HG02642 (cell line): ENCODE results near the gene ELMO3.

Experiments
- ATAC-seq: cut with Tn5 transposase; IDR thresholded peaks from one replicate; pipeline ENCODE4 v1.9.1; 2021; ENCODE audit warnings: mild to moderate bottlenecking; ENCODE audit not compliant: unreplicated experiment, poor library complexity

ELMO3 gene, protein sequence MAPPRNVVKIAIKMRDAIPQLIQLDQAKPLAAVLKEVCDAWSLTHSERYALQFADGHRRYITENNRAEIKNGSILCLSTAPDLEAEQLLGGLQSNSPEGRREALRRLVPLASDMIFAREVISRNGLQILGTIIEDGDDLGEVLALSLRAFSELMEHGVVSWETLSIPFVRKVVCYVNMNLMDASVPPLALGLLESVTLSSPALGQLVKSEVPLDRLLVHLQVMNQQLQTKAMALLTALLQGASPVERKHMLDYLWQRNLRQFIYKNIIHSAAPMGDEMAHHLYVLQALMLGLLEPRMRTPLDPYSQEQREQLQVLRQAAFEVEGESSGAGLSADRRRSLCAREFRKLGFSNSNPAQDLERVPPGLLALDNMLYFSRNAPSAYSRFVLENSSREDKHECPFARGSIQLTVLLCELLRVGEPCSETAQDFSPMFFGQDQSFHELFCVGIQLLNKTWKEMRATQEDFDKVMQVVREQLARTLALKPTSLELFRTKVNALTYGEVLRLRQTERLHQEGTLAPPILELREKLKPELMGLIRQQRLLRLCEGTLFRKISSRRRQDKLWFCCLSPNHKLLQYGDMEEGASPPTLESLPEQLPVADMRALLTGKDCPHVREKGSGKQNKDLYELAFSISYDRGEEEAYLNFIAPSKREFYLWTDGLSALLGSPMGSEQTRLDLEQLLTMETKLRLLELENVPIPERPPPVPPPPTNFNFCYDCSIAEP

DNA sequence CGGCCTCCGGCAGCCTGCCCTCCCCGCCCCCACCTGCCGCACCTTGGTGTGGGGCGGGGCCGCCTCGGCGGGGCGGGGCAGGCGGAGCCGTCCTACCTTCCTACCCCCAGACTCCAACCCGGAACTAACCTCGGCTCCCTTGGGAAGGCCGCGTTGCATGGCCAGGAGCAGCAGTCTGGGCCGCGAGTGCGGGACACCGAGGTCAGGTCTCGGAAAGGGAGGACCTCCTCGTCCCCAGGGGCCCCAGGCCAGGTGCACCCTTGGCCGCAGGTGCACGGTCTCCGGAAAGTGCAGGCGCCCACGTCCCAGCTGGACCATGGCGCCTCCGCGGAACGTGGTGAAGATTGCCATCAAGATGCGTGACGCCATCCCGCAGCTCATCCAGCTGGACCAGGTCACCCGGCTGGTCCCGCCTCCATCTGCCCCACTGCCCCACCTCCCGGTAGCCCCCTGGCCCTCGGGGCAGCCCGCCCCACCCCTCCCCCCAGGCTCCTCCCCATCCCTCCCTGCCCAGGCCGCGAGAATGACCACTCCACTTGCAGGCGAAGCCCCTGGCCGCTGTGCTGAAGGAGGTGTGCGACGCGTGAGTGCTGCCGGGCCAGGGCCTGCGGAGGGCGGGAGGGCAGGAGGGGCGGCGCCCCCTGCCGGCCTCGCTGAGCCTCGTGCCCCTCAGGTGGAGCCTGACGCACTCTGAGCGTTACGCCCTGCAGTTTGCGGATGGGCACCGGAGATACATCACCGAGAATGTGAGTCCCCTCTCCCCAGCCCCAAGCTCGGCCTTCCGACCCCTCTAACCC lies at the start of gene ELMO3:
Gene ELMO3, plus strand, starts transcription at position 121 of the 797 bp plus-strand sequence. Its CDS starts 196 bp downstream, at position 317.
- ATAC-seq = no peak

DNA sequence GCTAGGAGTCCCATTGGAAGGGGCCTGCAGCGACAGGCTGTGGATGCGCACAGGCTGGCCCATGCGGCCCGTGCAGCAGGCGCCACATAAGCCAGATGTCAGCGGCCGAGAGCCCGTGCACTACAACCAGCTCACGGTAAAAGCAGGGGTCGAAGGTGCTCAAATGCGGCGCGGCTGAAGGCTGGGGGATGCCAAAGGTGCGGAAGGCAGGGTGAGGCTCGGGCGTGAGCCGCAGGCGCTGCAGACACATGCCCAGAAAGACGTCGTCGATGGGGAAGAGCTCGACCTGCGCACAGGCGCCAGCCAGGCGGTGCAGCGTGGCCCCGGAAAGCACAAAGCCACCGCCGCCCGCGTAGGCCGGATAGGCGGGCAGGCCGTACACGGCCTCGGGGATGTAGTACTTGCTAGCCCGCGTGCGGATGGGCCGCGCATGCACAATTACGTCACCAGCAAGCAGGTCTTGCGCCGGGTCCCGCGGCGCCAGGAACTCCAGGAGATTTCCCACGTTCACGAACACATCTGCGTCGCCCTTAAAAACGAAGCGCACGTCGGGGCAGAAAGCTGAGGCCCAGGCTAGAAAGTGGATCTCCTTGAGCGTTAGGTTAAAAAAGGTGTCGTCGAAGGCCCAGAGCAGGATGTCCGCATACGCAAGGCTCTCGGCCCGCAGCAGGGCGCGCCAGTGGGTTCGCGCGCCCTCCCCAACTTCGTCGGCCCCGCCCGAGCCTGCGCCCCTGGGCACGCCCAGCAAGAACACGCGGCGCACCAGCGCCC lies 49.5 kb upstream of the ELMO3 start:
- ATAC-seq = no peak

DNA sequence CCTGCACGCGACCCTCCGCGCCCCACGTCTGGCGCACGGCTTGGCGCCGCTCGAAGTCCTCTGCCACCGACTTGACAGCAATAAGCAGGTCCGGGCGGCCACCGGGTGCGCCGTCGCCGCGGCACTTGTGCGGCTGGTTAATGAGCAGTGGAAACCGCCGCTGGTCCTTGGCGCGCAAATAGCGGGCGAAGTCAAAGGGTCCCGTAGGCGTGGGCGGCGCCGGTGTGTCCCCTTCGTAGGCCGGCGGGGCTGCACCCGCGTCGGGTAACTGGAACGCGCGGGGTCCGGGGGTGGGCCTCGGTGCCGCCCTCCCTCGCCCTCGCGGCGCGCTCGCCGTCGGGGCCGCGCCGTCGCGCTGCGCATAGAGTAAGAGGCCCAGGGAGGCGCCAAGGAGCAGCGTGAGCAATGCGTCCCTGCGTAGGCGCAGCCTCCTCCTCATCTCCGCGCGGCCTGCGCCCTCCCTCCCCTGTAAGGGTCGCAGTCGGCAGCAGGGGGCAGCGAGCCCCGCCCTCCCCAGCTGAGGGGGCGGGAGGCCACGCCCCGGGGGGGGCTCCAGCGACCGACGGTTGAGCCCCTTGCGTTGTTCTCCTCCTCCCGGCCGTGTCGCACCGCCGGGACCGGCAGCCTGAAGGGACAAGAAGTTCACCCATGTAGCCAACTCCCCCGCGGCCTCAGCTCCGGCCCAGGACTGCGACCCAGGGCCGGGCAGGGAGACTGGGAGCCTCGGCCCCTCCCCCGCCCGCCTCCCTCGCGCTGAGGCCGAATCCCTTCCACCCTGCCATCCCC lies 48.7 kb upstream of the ELMO3 start:
- ATAC-seq = peak; percentile 31

DNA sequence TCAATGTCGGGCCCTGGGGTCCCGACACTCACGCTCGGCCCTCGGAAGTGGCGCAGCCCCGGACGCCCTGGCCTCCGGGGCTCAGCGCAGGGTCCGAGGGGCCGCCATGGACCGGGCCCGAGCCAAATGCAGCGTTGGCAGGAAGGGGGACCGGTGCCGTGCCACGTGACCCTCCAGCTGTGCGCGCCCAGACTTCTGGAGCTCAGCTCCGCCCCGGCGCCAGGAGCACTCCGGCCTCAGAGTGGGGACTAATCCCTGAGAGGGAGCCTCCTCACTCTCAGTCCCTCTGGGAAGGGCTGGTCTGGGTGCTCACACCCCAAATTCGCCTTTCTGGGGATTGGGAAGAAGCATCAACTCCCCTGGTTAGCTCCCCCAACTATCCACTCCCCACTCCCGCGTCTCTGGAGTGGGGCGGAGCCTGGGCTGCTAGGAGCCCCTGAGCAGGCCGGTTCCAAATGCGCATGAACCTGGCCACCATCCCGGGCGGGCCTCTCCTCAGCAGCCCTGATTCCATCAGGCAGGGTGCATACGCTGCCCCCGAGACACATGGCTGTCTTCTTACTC lies 48.0 kb upstream of the ELMO3 start, which contains the start of gene B3GNT9:
Gene B3GNT9, minus strand, starts transcription at position 166 of the 564 bp plus-strand sequence. CDS start 513 bp downstream, outside the sequence.
- peak; percentile 68 for ATAC-seq

DNA sequence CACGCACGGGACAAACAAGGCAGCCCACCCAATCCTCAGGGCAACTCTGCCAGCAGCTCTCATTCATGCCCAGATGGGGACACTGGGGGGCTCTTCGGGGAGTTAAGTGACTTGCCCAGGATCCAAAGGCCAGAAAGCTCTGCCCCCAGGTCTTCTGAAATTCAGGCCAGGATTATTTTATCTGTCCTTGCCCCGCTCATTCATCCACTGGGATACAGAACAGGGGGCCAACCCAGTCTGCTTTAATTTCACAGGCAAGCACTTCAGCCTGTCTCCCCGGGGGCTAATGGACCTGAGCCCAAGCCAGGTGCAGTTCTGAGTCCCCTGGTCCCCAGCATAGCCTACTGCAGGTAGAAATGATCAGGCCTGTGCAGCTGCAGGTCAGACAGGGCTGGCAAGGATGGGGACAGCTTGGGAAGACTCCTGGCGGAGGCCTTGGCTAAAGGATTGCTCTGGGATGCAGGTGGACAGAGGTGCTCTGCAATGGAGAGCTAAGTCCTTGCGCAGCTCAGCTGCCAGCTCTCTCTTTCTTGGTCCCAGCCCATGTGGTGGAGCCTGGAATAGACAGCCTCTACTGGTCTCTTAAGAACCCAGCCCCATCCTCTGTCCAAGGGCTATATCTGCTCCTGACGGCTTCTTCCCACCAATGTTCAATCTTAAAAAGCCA lies 47.4 kb upstream of the ELMO3 start:
- no peak for ATAC-seq

DNA sequence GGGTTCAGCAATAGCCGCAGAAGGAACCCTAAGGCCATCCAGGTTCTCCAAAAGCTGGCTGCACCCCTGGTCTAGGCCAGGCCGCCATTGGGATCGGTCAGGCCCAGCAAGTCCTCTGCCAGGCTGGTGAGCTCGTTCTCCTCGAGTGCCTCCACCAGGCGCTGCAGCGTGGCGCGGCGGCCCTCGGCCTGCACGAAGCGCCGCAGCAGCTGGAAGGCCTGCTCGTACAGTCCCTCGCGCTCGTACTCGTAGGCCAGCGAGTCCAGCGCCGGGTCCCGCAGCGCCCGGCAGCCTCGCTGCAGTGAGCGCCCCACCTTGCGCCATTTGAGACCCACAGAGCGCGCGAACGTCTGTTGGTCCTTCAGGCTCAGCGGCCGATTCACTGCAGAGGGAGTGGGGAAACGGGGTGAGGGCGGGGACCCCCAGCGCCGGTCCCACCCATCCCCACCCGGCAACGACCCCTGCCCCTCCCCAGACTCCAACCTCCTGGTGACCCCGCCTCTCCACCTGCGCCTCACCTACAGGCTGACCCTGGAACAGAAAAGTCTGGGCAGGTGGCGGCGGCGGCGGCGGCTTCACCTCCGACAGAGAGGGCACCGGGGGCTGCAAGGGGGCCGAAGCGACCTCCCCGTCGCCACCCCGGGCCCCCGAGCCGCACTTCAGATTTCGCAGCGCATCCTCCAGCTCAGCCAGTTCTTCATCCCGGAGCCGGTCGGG lies 44.2 kb upstream of the ELMO3 start:
- ATAC-seq = no peak

DNA sequence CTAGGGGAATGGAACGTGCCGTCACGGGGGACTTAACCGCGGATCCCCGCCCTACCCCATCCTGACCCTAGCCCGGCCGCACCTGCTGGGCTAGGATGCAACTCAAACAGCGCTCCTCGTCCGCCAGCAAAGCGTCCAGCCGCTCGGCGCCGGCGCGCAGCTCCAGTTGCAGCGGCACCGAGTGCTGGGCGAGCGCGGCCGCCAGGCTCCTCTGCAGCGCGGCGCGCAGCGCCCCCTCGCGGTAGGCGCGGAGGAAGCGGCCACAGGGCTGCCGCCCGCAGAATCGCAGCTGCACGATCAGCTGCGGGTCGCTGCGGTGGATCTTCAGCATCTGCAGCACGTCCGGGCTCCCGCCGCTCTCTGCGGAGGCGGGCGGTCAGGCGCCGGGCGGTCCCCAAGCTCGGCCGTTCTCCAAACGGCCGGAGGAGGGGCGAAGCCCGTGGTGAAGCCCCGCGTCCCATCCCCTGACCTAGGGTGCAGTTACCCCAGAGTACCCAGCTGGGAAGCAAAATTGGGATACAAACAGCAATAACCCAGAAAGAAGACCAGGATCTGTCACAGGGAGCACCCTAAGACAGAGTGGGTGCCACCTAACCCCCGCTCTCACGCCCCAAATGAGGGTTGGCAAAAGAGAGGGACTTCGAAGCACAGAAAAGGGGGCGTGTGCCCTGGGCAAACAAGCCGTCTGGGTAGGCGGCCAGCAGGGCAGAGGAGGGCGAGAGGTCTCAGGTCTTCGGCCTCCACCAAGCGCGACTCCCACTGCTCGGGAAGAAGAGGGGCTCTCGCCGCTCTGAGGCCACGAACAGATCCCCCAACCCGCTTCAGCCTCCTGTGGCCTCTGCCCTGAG lies 43.4 kb upstream of the ELMO3 start:
- ATAC-seq = no peak

DNA sequence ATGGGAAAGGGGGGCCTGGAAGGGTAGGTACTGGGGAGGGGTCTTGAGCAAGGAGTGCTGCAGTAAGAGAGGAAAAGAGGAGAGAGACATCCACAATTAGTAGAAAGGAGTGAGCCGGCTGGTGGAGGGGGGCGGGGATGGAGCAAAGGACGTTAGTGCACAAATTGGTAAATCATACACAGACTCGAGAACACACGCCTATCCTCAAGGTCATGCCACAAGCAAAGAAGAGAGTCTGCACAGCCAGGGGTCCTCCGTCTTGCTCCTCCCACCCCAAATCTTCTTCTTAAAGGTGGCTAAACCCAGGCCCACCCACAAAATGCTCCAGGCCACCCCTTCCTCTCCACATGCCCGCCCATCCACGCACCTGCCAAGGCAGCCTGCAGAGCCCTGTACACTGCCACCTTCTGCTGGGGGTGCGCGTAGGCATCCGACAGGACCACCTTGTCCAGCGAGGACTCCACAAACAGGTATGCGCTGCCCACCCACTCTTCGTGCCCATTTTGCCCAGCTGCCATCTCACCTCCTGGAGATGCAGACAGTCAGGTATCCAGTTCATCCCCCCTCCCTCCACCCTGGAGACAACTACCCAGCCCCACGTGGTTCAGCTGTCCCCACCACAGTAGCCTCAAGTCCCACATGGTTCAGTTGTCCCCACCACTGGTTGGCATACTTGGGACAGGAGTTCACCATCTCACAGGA lies 42.6 kb upstream of the ELMO3 start:
- no peak for ATAC-seq

DNA sequence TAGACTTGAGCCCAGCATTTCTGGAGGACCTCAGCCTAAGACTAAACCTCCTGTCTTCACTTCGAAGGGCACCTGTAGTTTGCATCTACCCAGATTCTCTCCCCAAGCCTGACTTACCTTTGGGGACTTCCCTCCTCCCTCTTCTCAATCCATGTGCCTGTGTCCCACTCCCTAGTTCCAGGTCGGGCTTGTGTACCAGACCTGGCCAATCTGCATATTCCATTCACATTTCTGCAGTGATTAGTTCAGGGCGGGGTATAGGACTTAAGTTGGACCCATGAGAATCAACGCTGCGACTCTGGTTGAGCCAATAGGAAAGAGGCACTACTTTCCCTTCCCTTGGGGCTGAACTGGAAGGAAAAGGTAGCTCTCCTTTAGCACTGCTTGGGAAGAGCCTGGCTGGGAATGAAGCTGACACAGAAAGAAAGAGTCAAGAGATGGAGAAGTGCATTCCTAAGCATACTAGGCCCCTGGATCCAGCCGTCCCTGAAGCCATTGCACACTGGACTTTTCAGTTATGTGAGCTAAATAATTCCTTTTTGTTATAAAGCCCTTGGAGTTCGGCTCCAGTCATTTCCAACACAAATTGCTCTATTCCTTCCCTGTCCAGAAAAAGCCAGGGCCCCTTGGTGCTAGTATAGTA lies 41.7 kb upstream of the ELMO3 start:
- ATAC-seq = no peak

DNA sequence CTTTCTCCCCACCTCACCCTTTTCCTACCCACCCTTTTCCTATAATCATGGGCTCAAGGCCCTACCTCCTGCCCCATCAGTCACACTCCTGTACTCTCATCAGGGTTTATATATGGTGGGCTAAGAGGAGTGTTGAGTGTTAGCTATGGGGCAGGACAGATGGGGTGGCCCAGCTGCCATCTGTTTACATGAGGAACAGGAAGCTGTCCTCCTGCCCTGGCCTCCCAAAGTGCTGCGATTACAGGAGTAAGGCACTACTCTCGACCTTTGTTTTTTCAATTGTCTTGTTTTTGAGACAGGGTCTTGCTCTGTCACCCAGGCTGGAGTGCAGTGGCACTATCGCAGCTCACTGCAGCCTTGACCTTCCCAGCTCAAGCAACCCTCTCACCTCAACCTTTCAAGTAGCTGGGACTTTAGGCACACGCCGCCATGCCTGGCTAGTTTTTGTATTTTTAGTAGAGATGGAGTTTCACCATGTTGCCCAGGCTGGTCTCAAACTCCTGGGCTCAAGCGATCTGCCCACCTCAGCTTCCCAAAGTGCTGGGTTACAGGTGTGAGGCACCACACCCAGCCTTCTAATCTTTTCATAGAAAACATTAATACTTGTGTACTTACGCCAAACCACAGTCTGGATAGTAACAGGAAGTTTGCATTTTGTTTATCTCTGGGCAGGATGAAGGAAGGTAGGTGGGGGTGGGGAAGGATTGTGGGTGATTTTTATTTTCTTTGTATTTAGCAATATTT lies 40.9 kb upstream of the ELMO3 start:
- no peak for ATAC-seq

DNA sequence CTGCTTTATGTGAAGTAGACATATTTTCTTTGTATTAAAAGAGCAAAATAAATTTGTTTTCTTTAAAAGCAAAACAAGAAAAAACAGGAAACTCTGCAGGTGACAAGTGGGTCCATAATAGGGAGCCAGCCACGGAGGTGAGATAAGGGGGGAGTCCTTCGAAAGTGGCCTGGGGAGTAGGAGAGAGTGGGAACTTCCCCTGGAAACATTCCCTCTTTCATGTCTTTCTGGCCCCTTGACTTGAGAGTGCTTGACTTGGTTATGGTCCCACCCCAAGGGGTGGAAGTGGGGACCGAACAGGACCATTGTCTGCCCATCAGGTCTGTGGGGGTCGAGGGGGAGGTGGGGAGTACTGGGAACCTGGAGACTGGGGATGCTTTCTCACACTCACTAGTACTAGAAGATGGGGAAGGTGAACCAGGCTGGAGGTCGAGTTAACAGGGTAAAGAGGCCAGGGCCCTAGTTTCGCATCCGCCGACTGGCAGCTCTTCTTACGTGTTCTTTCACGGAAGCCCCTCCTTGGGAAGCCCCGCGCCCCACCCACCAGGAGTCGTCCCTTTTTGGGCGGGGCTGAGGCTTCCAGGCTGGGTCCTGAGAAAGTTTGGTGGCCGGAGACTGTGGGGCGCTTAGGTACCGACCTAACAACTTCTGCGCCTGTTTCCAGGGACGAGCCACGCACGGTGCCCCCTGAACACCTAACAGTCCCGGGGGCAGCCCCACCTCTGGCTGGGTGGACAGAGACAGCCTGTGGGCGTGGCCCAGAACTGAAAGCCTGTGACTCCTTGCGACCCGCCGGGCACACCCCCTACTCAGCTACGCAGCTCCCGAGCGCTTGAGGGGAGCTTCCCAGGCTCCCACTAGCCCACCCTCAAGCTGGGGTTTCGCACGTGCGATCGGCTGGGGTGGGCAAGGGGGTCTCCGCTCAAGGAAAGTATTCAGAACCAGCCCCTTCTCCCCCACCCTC lies 40.0 kb upstream of the ELMO3 start:
- ATAC-seq = peak; percentile 42

DNA sequence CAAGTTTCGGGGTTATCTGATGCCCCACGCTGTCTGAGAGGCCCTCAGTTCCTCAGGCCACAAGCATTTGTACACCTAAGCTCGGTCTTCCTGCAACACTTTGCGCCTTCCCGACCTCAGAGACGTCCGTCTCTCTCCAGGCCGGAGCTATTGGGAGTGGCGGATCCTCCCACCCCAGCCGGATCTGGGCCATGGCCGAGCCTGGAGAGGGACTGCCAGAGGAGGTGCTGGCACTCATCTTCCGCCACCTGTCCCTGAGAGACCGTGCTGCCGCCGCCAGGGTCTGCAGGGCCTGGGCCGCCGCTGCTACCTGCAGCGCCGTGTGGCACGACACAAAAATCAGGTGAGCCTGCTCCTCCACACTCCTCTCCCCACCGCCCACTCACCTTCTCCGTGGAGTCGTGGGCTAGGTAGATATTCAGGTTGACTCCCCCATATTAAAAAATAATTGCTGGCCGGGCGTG lies 37.3 kb upstream of the ELMO3 start:
- no peak for ATAC-seq

DNA sequence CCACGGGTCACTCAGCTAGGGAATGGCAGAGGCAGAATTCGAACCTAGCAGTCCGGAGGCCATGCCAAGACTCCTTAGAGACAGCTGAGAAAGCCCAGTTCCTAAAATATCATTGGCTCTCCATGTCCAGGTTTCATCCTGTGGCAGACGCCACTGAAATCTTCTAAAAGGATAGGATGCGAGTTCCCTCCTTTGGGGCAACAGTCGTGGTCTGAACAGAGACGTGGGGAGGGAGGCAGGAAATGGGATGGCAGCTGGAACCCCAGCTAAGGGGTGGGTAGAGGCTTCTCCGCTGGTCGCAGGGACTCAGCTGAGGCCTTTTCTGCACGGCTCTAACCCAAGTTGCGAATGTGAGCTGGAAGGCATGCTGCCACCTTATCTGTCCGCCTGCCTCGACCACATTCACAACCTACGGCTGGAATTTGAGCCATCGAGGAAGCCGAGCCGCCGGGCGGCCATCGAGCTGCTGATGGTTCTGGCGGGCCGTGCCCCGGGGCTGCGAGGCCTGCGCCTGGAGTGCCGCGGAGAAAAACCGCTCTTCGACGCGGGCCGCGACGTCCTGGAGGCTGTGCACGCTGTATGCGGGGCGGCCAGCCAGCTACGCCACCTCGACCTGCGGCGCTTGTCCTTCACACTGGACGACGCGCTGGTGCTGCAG lies 36.3 kb upstream of the ELMO3 start:
- ATAC-seq = no peak
